Natural killer cell (primary cell): Measurements from ENCODE around the gene RNASEH2B. TPM values are rescaled to one million over a fixed set of nuclear protein-coding genes. Genes with fewer than 3 reads are reported as not detected.
A peak's percentile ranks its signal among the peaks of the same experiment; 100 is the strongest.

Source experiments
- ATAC-seq, 3 donors: fragments of 150-1000 bp in 2 of 3; fragments of 200-7000 bp in 1 of 3; cut with Tn5 transposase; 1 replicate in 1 of 3; 2 replicates in 2 of 3; pipeline ENCODE4 v1.10.0; 2021; ENCODE audit warnings: mild to moderate bottlenecking in 2 of 3, moderate library complexity in 2 of 3
- DNase-seq, 2 donors: peaks; one replicate each; pipeline versions ENCODE4 v3.0.0 to v3.0.0-alpha.2; 2013 to 2021; ENCODE audit warnings: mixed read lengths in 1 of 2
- H3K27ac ChIP-seq: one replicate; pipeline ENCODE4 v1.5.1; 2013; ENCODE audit warnings: mild to moderate bottlenecking, low read length
- H3K27me3 ChIP-seq: one replicate; pipeline ENCODE4 v1.6.1; 2013; ENCODE audit warnings: low read length; ENCODE audit not compliant: control insufficient read depth, insufficient read depth
- H3K36me3 ChIP-seq: one replicate; pipeline ENCODE4 v1.6.1; 2013; ENCODE audit warnings: low read length; ENCODE audit not compliant: control insufficient read depth, insufficient read depth
- H3K4me1 ChIP-seq: one replicate; pipeline ENCODE4 v1.6.1; 2013; ENCODE audit warnings: low read length; ENCODE audit not compliant: control insufficient read depth, insufficient read depth
- H3K4me3 ChIP-seq: one replicate; pipeline ENCODE4 v1.5.1; 2013; ENCODE audit warnings: low read length
- H3K9me3 ChIP-seq: one replicate; pipeline ENCODE4 v1.6.1; 2013; ENCODE audit warnings: low read length; ENCODE audit not compliant: control insufficient read depth, insufficient read depth
- H3K27ac Mint-ChIP-seq, 2 donors: one replicate each; pipeline ENCODE4 v1.8.0; 2022; ENCODE audit warnings: mild to moderate bottlenecking in 2 of 2, mixed read lengths in 2 of 2, moderate library complexity in 1 of 2
- H3K27me3 Mint-ChIP-seq, 2 donors: one replicate each; pipeline ENCODE4 v1.8.0; 2022; ENCODE audit warnings: low read depth in 2 of 2, mixed read lengths in 2 of 2
- H3K36me3 Mint-ChIP-seq: one replicate; pipeline ENCODE4 v1.8.0; 2022; ENCODE audit warnings: mixed read lengths
- H3K4me1 Mint-ChIP-seq, 2 donors: one replicate each; pipeline ENCODE4 v1.8.0; 2022; ENCODE audit warnings: mixed read lengths in 2 of 2
- H3K4me3 Mint-ChIP-seq: one replicate; pipeline ENCODE4 v1.8.0; 2022; ENCODE audit warnings: mild to moderate bottlenecking, moderate library complexity, mixed read lengths
- H3K9me3 Mint-ChIP-seq, 2 donors: one replicate each; pipeline ENCODE4 v1.8.0; 2022; ENCODE audit warnings: mixed read lengths in 2 of 2
- CTCF ChIP-seq: fragments of 200-600 bp; IDR thresholded peaks from one replicate; pipeline ENCODE4 v1.8.0; 2022; ENCODE audit warnings: antibody characterized with exemption
- WGBS: methylation state at CpG from one replicate; pipeline ENCODE4 v1.1.7; 2013; ENCODE audit warnings: missing lambda C conversion rate; ENCODE audit not compliant: insufficient coverage; 5-methylcytosine and 5-hydroxymethylcytosine counted together
- intact Hi-C: fragments of 100-400 bp; cut with micrococcal nuclease; formaldehyde crosslinking; loops from one replicate; pipeline ENCODE4 v1.14.2; 2022
- total RNA-seq, 4 donors: library from RNA; stranded (reverse); fragments of 120-200 nt in 1 of 4; gene quantifications; one replicate each; pipeline versions ENCODE4 v1.2.3 to v1.2.4, GENCODE V29; 2013 to 2022

The RNASEH2B gene
- total RNA-seq, 3 donors from 2014 or later (not counting 1 experiment from before 2014, with no cell fraction given): 57.9 to 68.7 (median 64.8) TPM

GRCh38 chr13:50928659-50929462 is 19.3 kb downstream of the RNASEH2B start:
- Mint-ChIP-seq H3K27ac (peak overlapping the region; percentile 7 to 40), H3K4me1 (peaks cover 27 to 30% of the 10 kb centered on the region in 2 donors), H3K36me3 (peaks cover 15% of the 10 kb centered on the region), H3K4me3 (no peak overlapping the region), H3K27me3 (no peaks in the 10 kb centered on the region), H3K9me3 (peaks cover 5 to 10% of the 10 kb centered on the region in 2 donors)
- intact Hi-C loops: no loop called here
- 79% methylated on average over 3 of the region's 3 CpGs for WGBS
- Histone ChIP-seq H3K36me3 (peaks cover 34% of the 10 kb centered on the region), H3K27me3 (no peaks in the 10 kb centered on the region), H3K27ac (no peak overlapping the region), H3K4me3 (no peak overlapping the region), H3K4me1 (no peaks in the 10 kb centered on the region), H3K9me3 (peaks cover 5% of the 10 kb centered on the region)
- TF ChIP-seq CTCF: no peak
- DNase-seq (no peak), ATAC-seq (no peak)

- Mint-ChIP-seq H3K36me3 (peaks cover 14% of the 10 kb centered on the region), H3K4me1 (peaks cover 19 to 27% of the 10 kb centered on the region in 2 donors), H3K27ac (no peak overlapping the region), H3K27me3 (no peaks in the 10 kb centered on the region), H3K9me3 (no peaks in the 10 kb centered on the region), H3K4me3 (no peak overlapping the region)
- no peak for ATAC-seq
- TF ChIP-seq CTCF: no peak
- Histone ChIP-seq H3K27me3 (no peaks in the 10 kb centered on the region), H3K4me3 (no peak overlapping the region), H3K4me1 (no peaks in the 10 kb centered on the region), H3K27ac (no peak overlapping the region), H3K9me3 (no peaks in the 10 kb centered on the region), H3K36me3 (peaks cover 56% of the 10 kb centered on the region)
- DNase-seq: no peak
- WGBS: 97% methylated on average over 6 of the region's 6 CpGs
- intact Hi-C loops: no loop called here
Observed at GRCh38 chr13:50932091-50932490, 22.5 kb downstream of the RNASEH2B start.

- Histone ChIP-seq H3K27me3 (no peaks in the 10 kb centered on the region), H3K36me3 (peaks cover 57% of the 10 kb centered on the region), H3K4me3 (no peak overlapping the region), H3K9me3 (no peaks in the 10 kb centered on the region), H3K27ac (no peak overlapping the region), H3K4me1 (no peaks in the 10 kb centered on the region)
- Mint-ChIP-seq H3K27me3 (no peaks in the 10 kb centered on the region), H3K36me3 (peaks cover 24% of the 10 kb centered on the region), H3K27ac (no peak overlapping the region), H3K9me3 (no peaks in the 10 kb centered on the region), H3K4me3 (no peak overlapping the region), H3K4me1 (peaks cover 0 to 8% of the 10 kb centered on the region in 2 donors)
- ATAC-seq: no peak
- WGBS: 93% methylated on average over 5 of the region's 5 CpGs
- no peak for DNase-seq
- TF ChIP-seq CTCF: no peak
- intact Hi-C loops: no loop called here
Observed at GRCh38 chr13:50934735-50935435, 25.3 kb downstream of the RNASEH2B start.
